Measurements from ENCODE around the gene ANGPTL2.

GRCh38 chr9:127168756-127169574 is 46.5 kb upstream of the ANGPTL2 start:
- TF ChIP-seq POLR2A (IDR thresholded peaks at IDR 0.05) (no peak), CTCF (IDR thresholded peaks at IDR 0.05) (no peak)
